ENCODE measurements around the gene MYO18A. TPM values are rescaled to one million over a fixed set of nuclear protein-coding genes. Genes with fewer than 3 reads are reported as not detected.
"Not testable (repeated sequence)": the region's sequence is repeated elsewhere in the genome, so short reads cannot be mapped to it uniquely, and the experiment has no call there.

The MYO18A gene
- total RNA-seq, 1 donor from 2014 or later, result 79.9 TPM

DNA sequence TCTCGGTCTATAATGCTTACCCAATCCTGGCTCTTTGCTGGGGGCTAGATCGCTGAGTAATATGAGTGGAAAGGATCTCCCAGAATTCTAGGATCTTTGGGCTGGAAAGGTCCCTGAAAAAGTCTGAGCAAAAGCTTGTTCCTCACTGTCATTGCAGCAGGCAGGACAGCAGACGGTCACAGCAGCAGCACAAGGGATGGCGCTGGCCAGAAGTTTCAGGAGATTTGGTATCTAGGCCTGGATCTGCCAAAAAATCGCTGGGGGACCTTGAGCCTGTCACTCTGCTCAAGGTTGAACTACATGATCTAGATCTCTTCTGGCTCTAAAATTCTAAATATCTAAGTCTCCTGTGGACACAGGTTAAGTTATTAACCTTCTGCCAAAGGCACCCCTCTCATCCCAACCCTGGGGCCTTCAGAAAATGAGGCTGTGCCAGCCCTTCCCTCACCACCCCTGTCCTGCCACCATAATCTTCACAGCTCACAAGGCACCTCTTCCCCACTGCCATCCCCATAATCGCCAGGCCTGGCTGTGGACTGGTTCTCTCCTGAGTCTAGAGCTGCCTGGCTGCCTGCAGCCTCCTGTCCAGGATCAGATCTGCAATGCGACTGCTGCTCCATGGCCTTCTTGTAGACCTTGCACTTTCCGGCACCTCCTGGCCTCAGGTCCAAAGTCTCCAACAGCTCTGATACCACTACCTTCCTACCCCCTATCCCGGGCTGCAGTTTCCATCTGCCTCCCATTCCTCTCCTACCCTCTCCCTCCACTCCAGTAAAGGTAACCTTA lies 10.2 kb downstream of the MYO18A start:
- TF ChIP-seq, protein P1, sequence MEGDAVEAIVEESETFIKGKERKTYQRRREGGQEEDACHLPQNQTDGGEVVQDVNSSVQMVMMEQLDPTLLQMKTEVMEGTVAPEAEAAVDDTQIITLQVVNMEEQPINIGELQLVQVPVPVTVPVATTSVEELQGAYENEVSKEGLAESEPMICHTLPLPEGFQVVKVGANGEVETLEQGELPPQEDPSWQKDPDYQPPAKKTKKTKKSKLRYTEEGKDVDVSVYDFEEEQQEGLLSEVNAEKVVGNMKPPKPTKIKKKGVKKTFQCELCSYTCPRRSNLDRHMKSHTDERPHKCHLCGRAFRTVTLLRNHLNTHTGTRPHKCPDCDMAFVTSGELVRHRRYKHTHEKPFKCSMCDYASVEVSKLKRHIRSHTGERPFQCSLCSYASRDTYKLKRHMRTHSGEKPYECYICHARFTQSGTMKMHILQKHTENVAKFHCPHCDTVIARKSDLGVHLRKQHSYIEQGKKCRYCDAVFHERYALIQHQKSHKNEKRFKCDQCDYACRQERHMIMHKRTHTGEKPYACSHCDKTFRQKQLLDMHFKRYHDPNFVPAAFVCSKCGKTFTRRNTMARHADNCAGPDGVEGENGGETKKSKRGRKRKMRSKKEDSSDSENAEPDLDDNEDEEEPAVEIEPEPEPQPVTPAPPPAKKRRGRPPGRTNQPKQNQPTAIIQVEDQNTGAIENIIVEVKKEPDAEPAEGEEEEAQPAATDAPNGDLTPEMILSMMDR (IDR thresholded peaks at IDR 0.05; ENCODE audit: unreplicated experiment), result no peak
- Mint-ChIP-seq H3K27ac (ENCODE audit: unreplicated experiment) (no peak overlapping the region), H3K9me3 (ENCODE audit: unreplicated experiment) (no peaks in the 10 kb centered on the region), H3K4me3 (ENCODE audit: unreplicated experiment) (peak overlapping the region; percentile 1), H3K36me3 (ENCODE audit: low read depth, unreplicated experiment) (peaks cover 23% of the 10 kb centered on the region), H3K4me1 (ENCODE audit: unreplicated experiment) (peaks cover 39% of the 10 kb centered on the region), H3K27me3 (ENCODE audit: unreplicated experiment) (peaks cover 5% of the 10 kb centered on the region)
- DNase-seq (ENCODE audit: low spot score), result no peak

DNA sequence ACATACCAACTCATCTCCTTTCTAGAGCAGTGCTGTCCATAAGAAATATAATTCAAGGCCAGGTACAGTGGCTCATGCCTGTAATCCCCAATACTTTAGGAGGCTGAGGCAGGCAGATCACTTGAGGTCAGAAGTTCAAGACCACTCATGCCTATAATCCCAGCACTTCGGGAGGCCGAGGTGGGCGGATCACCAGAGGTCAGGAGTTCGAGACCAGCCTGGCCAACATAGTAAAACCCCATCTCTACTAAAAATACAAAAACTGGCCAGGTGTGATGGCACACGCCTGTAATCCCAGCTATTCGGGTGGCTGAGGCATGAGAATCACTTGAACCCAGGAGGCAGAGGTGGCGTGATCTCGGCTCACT lies 11.5 kb downstream of the MYO18A start:
- not testable (repeated sequence) for H3K4me3 Mint-ChIP-seq (ENCODE audit: unreplicated experiment); H3K9me3 Mint-ChIP-seq (ENCODE audit: unreplicated experiment); DNase-seq (ENCODE audit: low spot score); H3K27me3 Mint-ChIP-seq (ENCODE audit: unreplicated experiment)
- H3K4me1 Mint-ChIP-seq (ENCODE audit: unreplicated experiment), result peaks cover 51% of the 10 kb centered on the region
- H3K36me3 Mint-ChIP-seq (ENCODE audit: low read depth, unreplicated experiment), result peaks cover 29% of the 10 kb centered on the region
- H3K27ac Mint-ChIP-seq (ENCODE audit: unreplicated experiment), result peak overlapping the region; percentile 98

DNA sequence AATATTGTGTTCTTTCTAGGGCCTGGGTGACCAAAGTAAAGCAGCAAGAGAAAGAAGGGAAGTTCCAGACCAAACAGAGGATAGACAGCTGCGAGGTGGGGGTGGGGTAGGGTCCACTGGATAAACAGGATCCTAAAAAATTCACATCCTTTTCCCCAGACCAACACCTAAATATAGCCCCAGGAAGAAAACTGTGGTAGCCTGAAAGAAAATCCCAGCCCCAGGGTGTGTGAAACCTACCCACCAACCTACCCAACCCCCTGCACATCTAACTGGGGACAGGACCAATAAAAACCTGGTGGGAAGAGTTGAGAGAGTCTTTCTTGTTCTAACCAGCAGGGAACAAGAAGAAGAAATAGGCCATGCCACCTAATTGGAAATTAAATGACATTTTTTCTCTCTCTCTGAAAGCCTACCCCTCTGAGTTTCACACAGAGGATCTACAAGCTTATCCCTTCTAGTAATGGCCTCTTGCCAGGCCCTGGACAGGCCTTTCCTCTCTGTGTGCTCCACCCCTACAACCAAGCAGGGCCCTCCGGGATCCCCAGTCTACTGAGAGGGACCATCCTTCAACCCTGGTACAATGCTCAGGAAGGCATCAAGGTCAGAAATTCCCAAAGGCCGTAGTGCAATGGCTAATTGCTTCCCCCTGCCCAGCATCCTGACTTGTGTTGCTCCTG lies 12.0 kb downstream of the MYO18A start:
- TF ChIP-seq, protein P1 (IDR thresholded peaks at IDR 0.05; ENCODE audit: unreplicated experiment), result no peak
- Mint-ChIP-seq H3K27me3 (ENCODE audit: unreplicated experiment) (peaks cover 5% of the 10 kb centered on the region), H3K9me3 (ENCODE audit: unreplicated experiment) (no peaks in the 10 kb centered on the region), H3K36me3 (ENCODE audit: low read depth, unreplicated experiment) (peaks cover 29% of the 10 kb centered on the region), H3K4me3 (ENCODE audit: unreplicated experiment) (peak overlapping the region; percentile 60), H3K4me1 (ENCODE audit: unreplicated experiment) (peaks cover 51% of the 10 kb centered on the region), H3K27ac (ENCODE audit: unreplicated experiment) (peak overlapping the region; percentile 98)
- DNase-seq (ENCODE audit: low spot score), result no peak

DNA sequence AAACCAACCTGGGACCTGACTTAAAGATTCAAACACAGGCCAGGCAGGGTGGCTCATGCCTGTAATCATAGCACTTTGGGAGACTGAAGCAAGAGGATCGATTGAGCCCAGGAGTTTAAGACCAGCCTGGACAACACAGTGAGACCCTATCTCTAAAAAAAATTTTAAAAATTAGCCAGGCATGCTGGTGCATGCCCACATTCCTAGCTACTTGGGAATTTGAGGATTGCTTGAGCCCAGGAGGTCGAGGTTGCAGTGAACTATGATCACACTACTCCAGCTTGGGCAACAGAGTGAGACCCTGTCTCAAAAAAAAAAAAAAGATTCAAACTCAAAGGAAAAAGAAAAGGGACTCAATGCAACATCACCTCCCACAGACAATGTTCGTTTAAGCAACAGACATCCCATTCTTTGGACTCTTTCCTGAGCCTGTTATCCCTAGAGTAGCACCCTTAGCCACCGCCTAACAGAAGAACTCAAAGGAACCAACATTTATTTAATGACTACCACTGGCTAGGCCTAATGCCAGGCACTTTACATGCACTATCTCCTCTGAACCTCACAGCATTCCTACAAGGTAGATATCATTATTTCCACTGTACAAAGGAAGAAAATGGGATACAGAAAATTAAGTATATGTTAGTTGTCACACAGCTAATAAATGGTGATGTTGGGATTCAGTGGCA lies 12.7 kb downstream of the MYO18A start:
- Mint-ChIP-seq H3K4me1 (ENCODE audit: unreplicated experiment) (peaks cover 51% of the 10 kb centered on the region), H3K27ac (ENCODE audit: unreplicated experiment) (peak overlapping the region; percentile 98), H3K36me3 (ENCODE audit: low read depth, unreplicated experiment) (peaks cover 29% of the 10 kb centered on the region), H3K27me3 (ENCODE audit: unreplicated experiment) (peaks cover 5% of the 10 kb centered on the region), H3K9me3 (ENCODE audit: unreplicated experiment) (no peaks in the 10 kb centered on the region), H3K4me3 (ENCODE audit: unreplicated experiment) (peak overlapping the region; percentile 60)
- TF ChIP-seq, protein P1 (IDR thresholded peaks at IDR 0.05; ENCODE audit: unreplicated experiment), result no peak
- DNase-seq (ENCODE audit: low spot score), result no peak

DNA sequence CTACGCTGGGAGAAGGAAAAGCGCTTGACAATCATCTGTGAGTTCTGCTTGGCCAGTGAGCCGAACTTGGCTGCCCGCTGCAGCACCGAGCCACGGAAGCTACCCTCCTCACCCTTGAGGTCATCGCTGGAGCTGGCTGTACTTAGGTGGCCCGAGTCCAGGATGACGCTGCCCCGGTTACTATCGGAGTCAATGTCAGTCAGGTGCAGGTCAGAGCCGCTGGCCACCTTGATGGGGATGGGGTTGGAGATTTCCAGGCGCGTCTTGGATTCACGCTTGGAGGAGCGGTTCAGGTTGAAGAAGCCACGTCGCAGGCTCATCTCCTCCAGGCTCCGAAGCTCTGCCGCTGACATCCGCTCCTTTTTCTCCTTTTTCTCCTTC lies 13.7 kb downstream of the MYO18A start:
- TF ChIP-seq, protein P1 (IDR thresholded peaks at IDR 0.05; ENCODE audit: unreplicated experiment), result no peak

More for the DNA sequence above, 13.7 kb downstream of the MYO18A start:
- Mint-ChIP-seq H3K4me3 (ENCODE audit: unreplicated experiment) (peak overlapping the region; percentile 76), H3K9me3 (ENCODE audit: unreplicated experiment) (no peaks in the 10 kb centered on the region), H3K27ac (ENCODE audit: unreplicated experiment) (no peak overlapping the region), H3K36me3 (ENCODE audit: low read depth, unreplicated experiment) (peaks cover 37% of the 10 kb centered on the region), H3K4me1 (ENCODE audit: unreplicated experiment) (peaks cover 51% of the 10 kb centered on the region), H3K27me3 (ENCODE audit: unreplicated experiment) (peaks cover 13% of the 10 kb centered on the region)
- DNase-seq (ENCODE audit: low spot score), result no peak
